Left hindlimb (tissue), 1 donor: ENCODE results near the gene FAAP100.
"Not testable (repeated sequence)": the region's sequence is repeated elsewhere in the genome, so short reads cannot be mapped to it uniquely, and the experiment has no call there.

ENCODE experiments used
- DNase-seq: peaks from one replicate; pipeline ENCODE4 v3.0.0-alpha.2; 2018

FAAP100 gene

DNA sequence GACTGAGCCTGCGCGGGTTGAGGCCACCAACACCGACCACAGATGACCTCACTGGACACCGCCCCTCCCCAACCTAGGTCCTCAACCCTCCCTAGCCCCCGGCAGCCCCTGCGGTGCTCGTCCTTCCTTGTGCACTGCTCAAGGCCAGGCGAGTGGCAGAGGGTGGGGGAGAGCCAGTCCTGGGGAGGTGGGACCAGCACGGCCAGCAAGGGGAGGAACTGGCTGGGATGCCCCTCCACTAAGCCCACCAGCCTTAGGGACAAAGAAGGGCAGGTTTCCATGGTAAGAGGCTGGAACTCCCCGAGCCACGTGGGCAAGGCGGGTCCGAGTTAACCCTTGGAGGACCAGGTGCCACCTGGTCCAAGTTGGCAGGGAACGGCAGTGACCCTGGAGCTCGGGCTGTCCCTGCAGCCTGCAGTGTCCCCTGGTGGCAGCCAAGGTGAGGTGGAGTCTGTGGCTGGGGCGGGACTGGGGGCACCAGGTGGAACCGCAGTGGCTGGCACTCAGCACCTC is 14.8 kb downstream of the FAAP100 start:
- no peak for DNase-seq

DNA sequence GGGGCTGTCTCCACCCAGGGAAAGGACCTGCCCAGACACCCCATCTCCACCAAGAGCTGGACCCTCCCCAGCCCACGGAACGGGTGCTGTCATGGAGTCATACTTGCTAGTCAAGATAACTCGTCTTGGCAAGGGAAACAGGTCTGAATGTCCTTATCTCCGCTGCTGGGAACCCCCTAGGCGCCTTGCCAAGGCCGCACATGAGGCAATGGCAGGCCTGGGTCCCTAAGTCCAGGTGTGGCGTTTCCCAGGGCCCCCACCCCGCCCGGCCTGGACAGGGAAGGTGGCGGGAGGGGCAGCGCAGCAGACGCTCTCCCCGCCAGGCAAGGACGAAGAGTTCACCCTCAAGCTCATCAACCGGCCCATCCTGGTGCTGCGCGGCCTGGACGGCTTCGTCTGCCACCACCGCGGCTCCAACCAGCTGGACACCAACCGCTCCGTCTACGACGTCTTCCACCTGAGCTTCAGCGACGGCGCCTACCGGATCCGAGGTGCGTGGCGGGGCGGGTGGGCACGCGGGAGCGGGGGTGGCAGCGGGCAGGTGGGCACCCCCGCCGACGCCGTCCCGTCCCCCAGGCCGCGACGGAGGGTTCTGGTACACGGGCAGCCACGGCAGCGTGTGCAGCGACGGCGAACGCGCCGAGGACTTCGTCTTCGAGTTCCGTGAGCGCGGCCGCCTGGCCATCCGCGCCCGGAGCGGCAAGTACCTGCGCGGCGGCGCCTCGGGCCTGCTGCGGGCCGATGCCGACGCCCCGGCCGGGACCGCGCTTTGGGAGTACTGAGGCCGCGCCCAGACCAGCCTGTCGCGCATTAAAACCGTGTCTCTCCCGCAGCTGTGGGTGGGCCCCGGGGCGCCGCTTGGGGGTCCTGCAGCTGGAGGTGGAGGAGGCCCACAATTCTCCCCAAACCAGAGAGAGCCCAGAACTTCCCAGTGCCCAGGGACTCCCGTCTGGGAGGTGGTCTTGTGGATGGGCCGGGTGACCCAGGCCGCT is 15.6 kb downstream of the FAAP100 start:
- no peak for DNase-seq

DNA sequence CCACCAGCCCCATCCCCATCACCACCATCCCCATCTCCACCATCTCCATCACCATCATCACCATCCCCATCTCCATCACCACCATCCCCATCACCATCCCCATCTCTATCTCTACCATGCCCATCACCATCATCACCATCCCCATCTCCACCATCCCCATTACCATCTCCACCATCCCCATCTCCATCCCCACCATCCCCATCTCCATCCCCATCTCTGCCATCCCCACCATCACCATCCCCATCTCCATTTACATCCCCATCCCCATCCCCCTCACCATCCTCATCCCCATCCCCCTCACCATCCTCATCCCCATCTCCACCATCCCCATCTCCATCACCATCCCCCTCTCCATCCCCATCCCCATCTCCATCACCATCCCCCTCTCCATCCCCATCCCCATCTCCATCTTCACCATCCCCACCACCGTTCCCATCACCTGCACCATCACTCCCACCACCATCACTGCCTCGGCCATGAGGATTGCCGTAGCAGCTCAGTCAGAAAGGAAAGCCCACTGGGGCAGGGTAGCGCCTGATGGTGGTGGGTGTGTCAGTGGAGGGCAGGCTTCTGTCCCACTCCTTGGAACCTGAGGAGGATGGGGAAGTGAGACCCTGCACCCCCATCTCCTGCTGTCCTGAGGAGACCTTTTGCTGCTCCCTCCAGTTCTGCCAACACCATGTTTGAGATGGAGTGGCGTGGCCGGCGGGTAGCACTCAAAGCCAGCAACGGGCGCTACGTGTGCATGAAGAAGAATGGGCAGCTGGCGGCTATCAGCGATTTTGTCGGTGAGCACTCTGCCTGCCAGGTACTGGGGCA is 16.5 kb downstream of the FAAP100 start:
- DNase-seq = no peak

DNA sequence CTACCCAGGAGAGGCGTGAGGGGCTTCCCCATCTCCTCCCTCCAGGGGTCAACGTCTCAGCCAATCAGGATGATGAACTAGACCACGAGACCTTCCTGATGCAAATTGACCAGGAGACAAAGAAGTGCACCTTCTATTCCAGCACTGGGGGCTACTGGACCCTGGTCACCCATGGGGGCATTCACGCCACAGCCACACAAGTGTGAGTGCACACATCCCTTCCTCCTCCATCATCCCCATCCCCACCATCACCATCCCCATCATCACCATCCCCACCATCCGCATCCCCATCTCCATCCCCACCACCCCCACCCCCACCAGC is 17.2 kb downstream of the FAAP100 start:
- DNase-seq = no peak

DNA sequence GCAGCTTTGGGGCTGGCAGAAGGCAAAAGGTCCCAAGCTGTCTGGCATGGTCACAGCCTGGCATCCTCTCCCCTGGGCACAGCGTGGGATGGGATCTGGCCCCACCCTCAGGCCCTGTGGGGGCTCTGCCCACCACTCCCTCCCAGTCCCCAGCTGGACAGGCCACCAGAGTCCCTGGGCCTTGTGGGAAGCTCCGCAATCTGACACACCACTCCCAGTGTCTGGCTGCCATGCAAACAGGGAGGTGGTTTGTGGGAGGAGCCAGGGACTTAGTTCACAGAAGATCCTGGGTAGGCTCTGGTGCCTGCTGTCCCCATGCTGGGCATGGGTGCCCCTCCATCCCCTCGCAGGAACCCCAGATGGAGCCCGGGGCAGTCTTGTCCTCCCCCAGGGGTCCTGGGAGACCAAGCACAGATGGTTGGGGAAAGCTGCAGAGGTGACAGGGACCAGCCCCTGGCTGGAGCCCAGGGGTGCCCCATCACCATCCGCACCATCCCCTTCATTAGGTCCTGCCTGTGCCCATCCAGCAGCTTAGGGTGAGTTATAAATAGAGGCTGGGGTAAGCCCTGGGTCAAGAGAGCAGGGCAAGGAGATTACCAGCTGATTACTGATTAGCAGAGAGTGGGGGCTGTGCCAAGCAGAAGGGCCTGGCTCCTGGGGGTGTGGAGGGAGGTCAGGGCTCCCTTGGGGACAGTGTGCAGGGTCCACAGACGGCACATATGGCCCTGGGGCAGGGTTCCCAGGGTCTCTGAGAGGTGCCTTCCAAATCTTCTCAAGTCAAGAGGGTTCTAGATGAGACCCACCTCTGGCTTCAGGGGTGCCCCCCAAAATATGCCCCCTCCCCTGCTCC is 17.8 kb downstream of the FAAP100 start:
- peak; percentile 50 for DNase-seq

DNA sequence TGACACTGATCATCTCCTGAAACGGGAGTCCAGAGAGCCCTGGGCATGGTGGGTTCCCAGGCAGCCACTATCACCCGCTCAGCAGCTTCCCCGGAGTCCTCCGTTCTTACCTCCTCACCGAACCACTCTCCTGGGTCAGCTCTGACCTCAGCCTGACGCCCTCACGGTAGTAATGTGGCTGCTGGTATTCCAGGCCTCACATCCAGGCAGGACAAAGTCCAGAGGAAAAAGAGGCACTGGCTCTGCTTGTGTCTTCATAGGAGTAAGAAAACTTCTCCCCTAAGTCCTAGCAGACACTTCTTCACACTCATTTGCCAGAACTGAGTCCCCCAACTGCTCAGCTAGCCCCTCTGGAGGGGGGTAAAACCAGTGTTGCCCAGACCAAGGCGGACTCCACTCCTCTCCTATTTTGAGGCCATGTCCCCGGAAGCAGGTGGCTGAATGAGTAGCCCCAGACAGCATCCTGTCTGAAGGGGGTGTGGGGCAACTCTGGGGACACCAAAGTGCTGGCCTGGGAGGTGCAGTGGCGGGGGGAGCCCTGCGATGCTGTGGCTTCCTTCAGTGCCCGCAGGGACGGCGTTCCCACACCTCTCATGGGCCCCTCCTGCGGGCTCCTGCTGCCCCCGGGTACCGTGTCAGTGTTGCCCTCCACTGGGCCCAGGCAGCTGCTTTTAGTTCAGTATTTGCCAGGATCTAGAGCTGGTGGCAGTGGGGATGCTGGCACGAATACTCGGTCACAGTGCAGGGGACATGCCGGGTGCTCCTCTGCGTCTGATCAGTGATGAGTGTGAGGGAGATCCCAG is 18.6 kb downstream of the FAAP100 start:
- DNase-seq = no peak

DNA sequence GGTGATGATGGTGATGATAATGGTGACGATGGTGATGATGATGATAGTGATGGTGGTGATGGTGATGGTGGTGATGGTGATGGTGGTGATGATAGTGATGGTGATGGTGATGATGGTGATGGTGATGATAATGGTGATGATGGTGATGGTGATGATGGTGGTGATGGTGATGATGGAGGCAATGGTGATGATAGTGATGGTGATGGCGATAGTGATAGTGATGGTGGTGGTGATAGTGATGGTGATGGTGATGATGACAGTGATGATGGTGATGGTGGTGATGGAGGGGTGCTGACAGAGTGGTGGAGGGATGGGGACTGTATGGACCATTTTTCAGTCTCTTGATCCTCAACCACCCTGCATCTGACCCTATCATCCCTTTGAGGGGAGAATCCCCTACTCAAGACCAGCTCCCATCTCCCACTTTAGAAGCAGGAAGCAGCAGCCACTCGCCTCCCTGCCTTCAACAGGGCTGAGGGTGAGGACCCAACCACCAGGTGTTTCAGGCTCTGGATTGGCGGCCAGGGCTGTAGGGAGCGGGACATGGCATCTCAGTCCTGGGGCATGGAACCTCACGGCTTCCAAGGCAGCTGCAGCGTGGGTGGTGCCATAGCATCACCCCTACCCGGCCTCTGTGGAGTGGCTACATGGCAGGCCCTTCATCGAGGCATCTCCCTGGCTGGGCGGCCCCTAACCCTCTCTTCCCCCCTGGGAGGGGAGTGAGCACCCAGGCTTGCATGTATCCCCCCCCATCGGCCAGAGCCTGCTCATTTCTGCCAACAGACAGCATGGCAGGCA is 19.5 kb downstream of the FAAP100 start:
- DNase-seq = no peak

DNA sequence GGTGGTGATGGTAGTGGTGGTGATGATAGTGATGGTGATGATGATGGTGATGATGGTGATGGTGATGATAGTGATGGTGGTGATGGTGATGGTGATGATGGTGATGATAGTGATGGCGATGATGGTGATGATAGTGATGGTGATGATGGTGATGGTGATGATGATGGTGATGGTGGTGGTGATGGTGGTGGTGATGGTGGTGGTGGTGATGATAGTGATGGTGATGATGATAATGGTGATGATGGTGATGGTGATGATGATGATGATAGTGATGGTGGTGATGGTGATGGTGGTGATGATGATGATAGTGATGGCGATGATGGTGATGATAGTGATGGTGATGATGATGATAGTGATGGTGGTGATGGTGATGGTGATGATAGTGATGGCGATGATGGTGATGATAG is 20.2 kb downstream of the FAAP100 start:
- DNase-seq = not testable (repeated sequence)

DNA sequence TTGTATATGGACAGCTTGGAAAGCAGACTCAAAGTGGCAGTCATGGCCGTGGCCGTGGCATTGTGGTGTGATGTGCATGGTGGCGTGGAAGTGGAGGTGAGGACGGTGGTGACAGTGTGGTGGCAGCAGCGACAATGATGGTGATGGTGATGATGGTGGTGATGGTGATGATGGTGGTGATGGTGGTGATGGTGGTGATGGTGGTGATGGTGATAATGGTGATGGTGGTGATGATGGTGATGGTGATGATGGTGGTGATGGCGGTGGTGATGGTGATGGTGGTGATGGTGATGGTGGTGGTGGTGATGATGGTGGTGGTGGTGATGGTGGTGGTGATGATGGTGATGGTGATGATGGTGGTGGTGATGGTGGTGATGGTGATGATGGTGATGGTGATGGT is 21.1 kb downstream of the FAAP100 start:
- not testable (repeated sequence) for DNase-seq

DNA sequence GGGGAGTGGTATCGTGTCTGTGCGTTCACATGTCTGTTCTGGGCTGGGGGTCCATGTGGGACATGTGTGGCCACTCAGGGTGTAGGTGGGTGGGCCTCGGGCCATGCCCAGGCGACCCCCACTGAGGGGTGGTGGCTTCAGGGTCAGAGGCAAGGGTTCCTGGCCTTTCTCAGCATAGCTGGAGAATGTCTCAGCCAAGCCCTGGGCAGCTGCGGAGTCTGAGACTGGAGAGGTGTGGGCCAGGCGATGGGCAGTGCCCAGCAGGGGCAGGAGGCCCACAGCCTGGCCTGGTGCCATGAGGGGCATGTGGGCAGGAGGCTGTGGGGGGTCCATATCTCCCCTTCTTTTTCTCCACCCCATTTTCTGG is 22.7 kb downstream of the FAAP100 start:
- no peak for DNase-seq

DNA sequence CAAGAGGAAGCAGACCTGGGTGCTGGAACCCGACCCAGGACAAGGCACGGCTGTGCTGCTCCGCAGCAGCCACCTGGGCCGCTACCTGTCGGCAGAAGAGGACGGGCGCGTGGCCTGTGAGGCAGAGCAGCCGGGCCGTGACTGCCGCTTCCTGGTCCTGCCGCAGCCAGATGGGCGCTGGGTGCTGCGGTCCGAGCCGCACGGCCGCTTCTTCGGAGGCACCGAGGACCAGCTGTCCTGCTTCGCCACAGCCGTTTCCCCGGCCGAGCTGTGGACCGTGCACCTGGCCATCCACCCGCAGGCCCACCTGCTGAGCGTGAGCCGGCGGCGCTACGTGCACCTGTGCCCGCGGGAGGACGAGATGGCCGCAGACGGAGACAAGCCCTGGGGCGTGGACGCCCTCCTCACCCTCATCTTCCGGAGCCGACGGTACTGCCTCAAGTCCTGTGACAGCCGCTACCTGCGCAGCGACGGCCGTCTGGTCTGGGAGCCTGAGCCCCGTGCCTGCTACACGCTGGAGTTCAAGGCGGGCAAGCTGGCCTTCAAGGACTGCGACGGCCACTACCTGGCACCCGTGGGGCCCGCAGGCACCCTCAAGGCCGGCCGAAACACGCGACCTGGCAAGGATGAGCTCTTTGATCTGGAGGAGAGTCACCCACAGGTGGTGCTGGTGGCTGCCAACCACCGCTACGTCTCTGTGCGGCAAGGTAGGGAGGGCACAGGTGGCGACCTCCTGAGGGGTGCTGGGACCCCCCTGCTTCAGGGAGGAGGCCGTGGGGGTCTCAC is 23.3 kb downstream of the FAAP100 start:
- DNase-seq = no peak

DNA sequence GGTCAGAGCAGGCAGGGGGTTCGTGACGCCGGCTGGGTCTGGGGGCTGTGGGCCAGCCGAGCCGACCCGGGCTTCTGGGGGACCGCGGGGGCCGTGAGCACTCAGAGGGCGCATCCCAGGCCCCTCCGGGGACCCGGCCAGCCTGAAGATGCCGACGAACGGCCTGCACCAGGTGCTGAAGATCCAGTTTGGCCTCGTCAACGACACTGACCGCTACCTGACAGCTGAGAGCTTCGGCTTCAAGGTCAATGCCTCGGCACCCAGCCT is 23.8 kb downstream of the FAAP100 start:
- no peak for DNase-seq

DNA sequence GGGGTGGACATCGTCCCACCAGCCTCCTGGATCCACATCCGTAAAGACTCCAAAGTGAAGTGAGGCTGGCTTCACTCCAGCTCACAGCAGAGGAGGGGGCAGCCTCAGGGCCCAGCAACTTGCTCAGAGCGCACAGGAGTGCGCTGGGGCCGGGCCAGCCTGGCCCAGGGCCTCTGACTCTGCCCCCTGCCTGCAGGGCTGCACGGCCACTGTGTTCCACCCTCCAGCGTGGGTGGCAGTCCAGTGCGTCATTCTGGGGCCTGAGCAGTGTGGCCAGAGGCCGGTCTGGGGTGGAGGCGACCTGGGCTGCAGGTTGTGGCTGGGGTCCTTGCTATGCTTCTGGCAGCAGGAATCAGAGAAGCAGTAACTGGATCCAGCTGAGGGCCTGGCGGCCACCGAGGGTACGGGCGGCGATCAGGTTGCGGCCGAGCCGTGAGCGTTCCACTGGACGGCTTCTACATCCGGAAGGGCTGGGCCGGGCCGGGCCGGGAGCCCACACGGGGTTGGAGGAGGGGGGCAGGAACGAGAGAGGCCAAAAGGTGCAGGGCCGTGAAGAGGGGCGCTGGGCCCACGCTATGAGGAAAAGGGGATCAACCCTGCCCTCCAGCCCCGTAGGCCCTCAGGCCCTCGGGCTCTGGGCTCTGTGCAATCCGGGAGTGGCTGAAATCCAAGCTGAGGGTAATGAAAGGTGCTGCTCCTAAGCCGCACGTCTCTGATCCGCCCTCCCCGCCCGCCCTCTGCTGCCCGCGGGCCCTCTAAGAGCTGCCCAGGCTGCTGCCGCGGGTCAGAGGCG is 24.4 kb downstream of the FAAP100 start, which contains the start of gene FSCN2:
TSS of gene FSCN2 (plus strand) at position 787 of the 793 bp plus-strand sequence. CDS start 155 bp downstream, outside the sequence.
- DNase-seq = peak; percentile 58

DNA sequence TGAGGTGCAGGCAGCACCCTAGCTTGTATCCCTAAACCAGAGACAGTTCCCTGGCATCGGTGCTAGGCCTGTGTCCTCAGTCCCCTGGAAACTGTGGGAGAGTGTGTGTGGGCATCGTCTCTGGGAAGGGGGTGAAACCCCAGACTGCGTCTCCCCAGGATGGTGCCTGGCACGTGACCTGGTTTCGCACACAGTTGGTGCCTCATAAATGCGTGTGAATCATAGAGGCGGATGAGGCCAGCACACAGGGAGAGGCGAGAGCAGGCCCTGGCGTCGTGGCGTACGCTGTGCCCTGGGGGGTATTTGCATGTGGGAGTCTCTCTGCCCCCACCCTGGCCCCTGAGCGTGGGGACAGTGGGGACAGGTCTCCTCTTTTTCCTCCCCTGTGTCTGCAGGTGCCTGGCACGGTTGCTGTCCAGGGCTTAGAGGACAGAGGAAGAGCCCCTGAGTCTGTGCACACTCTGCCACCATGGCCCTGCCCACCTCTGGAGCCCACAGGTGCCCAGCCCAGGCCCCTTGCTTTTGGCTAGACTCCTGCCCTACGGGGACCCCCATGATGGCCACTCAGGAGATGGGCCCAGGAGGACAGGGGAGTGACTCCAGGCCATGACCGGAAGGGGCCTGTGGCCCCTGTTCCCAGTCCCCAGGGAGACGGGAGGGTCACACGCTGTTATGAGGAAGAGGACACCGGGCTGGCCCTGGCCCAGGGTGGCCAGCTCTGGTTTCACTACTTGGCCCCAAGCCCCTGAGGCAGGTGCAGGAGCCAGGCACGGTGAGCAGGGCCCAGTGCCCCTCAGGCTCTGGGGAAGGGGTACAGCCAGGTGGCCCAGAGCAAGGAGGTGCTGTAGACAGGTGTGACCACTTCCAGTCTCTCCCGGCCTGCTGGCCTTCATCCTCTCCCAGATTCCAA is 25.2 kb downstream of the FAAP100 start:
- no peak for DNase-seq

DNA sequence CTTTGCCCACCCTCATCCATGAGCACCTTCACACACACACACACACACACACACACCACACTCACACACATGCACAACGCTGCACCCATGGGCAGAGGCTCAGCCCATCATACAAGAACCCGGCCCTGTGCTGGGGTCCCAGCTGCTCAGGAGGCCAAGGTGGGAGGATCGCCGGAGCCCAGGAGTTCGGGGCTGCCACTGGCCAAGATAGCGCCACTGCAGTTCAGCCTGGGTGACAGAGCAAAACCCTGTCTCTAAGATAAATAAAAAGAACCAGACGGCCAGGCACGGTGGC is 27.3 kb downstream of the FAAP100 start:
- no peak for DNase-seq

DNA sequence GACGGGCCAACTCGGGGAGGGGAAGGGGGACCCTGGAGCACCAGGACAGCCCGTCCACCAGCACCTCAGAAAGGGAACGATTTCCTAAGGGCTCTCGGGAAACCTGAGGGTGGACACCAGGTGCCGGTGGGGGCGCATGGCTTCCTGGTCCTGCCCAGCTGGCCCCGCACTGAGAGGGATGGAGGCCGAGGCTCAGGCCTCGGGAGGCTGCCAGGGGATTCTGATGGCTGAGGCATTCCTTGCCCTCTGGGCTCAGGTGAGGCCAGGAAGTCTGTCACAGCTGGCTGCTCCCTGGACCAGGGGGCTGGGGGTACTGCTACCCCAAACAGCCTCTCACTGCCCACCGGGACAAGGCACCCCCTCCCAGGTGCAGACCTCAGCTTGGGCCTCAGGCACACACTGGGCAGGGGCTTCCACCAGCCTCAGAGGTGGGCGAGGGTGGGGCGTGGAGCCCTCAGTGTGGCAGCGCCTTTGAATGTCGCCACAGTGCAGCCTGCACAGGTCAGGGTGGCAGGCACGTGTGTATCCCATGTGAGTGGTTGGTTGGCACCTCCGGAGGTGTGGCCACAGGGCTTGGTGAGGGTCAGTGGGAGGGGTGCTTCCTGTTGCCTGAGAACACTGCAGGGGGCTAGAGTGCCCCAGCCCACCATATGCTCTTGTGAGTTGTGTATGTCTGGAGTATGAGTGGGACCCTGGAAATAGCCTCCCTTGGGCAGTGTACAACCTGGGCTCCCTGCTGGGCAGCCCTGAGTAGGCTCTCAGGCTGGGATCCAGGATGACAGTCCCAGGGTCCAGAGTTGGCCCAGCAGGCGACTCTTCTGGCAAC is 27.9 kb downstream of the FAAP100 start:
- no peak for DNase-seq

DNA sequence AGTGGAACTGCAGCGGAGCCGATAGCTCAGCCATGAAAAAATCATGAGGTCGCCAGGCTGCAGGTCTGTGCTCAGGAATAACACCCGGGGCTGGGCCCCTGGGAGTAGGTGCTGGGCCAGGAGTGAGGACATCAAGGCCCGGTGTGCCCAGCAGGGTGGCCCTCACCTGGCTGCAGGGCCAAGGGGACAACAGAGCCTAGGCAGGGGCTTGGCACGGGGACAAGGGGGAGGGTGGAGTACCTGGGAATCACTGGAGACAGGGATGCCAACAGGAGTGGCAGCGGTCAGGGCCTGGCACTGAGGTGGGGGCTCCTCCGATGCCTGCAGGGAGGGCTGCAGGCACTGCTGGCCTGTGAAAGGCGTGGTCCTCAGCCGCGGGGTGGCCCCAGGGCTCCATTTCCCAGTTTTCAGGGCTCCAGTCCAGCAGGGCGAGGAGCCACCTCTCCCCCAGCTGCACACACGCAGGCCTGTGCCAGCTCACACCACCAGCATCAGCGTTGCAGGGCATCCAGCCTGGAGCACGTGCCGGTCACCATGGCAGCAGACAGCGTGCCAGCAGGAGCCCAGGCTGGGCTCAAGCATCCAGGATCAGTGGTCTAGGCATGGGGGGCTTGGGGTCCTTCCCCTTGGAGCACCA is 28.6 kb downstream of the FAAP100 start:
- DNase-seq = peak; percentile 74
